ENCODE results near the gene JAG2.

DNA sequence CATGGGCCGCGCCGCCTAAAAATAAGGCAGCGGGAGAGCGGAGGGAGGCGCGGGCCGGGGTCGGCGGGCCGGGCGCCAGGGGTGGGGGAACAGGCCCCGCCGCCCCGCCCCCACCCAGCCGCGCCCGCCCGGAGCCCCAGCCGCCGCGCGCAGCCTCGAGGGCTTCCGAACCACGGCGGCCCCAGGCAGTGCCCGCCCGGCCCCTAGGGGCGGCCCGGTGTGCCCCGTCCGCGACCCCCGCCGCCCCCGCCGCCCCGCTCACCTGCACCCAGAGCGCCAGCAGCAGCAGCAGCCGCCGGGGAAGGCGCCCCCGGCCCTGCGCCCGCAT lies 519 bp downstream of the JAG2 start:
- TF ChIP-seq, protein P1, sequence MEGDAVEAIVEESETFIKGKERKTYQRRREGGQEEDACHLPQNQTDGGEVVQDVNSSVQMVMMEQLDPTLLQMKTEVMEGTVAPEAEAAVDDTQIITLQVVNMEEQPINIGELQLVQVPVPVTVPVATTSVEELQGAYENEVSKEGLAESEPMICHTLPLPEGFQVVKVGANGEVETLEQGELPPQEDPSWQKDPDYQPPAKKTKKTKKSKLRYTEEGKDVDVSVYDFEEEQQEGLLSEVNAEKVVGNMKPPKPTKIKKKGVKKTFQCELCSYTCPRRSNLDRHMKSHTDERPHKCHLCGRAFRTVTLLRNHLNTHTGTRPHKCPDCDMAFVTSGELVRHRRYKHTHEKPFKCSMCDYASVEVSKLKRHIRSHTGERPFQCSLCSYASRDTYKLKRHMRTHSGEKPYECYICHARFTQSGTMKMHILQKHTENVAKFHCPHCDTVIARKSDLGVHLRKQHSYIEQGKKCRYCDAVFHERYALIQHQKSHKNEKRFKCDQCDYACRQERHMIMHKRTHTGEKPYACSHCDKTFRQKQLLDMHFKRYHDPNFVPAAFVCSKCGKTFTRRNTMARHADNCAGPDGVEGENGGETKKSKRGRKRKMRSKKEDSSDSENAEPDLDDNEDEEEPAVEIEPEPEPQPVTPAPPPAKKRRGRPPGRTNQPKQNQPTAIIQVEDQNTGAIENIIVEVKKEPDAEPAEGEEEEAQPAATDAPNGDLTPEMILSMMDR (IDR thresholded peaks at IDR 0.05), result no peak
- no peak for TF ChIP-seq EP300 (IDR thresholded peaks at IDR 0.05; ENCODE audit: low read depth)
- TF ChIP-seq POLR2AphosphoS5 (IDR thresholded peaks at IDR 0.05), result no peak
